VCaP (cell line): ENCODE data around the gene NUP214.
"Not testable (repeated sequence)": the region's sequence is repeated elsewhere in the genome, so short reads cannot be mapped to it uniquely, and the experiment has no call there.

ENCODE experiments used
- H3K27ac ChIP-seq: fragments of 450-650 bp; 2 replicates; pipeline ENCODE4 v1.5.1; 2017
- TF ChIP-seq, protein P1 (sequence below): fragments of 450-650 bp; conservative IDR thresholded peaks from 2 replicates; pipeline ENCODE4 v1.5.1; 2017; ENCODE audit warnings: mild to moderate bottlenecking, moderate library complexity

NUP214 gene

DNA sequence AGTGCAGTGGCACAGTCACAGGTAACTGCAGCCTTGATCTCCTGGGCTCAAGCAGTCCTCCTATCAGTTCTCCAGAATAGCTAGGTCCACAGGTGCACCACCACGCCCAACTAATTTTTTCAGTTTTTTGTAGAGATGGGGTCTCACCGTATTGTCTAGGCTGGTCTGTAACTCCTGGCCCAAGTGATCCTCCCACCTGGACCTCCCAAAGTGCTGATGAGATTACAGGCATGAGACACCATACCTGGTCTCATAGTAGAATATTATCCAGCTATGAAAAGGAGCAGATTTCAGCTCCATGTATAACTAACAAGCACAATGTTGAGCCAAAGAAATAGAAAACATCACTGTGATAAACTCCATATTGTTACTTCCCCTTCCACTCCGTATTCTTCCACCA is 81.1 kb downstream of the NUP214 start:
- no peak overlapping the region for H3K27ac ChIP-seq
- TF ChIP-seq, protein P1, sequence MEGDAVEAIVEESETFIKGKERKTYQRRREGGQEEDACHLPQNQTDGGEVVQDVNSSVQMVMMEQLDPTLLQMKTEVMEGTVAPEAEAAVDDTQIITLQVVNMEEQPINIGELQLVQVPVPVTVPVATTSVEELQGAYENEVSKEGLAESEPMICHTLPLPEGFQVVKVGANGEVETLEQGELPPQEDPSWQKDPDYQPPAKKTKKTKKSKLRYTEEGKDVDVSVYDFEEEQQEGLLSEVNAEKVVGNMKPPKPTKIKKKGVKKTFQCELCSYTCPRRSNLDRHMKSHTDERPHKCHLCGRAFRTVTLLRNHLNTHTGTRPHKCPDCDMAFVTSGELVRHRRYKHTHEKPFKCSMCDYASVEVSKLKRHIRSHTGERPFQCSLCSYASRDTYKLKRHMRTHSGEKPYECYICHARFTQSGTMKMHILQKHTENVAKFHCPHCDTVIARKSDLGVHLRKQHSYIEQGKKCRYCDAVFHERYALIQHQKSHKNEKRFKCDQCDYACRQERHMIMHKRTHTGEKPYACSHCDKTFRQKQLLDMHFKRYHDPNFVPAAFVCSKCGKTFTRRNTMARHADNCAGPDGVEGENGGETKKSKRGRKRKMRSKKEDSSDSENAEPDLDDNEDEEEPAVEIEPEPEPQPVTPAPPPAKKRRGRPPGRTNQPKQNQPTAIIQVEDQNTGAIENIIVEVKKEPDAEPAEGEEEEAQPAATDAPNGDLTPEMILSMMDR: no peak

DNA sequence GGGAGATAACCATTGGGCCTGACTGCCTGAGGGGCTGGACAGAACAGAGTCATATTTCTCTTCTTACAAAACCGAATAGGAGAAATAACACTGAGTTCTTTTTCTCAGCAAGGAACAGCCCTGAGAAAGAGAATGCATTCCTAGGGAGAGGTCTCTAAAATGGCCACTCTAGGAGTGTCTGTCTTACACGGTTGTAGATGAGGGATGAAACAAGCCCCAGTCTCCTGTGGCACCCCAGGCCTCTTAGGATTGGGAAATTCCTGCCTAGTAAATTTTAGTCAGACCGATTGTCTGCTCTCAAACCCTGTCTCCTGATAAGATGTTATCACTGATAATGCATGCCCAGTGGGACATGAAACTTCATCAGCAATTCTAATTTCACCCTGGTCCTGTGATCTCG is 86.5 kb downstream of the NUP214 start:
- H3K27ac ChIP-seq: not testable (repeated sequence)

DNA sequence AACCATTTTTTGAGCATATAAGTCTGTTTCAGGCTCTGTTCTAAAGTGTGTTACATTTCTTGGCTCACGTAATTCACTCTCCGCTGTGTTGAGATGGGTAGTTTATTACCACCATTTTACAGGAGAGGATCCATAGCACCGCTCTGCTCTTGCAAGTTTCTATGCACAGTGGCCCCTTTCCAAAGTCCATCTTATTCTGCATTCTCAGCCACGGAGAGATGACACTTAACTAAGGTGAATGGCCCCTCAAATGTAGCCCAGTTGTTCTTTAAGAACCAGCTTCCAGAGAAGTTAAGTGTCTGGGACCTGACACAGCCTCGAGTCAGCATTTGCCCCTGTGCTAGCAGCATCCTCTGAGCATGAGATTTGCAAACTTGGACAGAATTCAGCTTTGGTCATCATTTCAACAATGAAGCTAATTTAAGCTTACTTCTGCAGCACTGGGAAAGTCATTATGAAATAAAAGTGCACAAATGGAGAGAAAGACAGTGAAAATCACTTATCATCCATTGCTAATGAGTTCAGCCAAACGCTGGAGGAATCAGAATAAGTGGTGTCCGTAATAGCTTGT is 89.0 kb downstream of the NUP214 start:
- TF ChIP-seq, protein P1: no peak

DNA sequence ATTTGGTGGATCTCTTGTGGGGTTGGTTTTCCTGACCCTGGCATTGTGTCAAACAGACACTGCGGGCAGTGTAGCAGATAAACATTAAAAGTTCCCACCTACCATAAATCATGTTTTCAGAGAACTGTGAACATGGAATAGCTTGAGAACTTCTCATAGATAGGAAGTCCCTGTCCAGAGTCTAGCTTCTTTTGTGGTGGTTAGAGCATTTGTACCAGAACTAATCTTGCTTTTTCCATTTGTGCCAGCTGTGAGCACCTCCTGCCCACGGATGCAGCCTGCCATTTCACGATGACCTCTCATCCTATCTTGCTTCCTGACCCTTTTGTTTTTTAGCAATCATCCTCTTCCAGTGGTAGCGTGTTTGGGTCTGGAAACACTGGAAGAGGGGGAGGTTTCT is 89.5 kb downstream of the NUP214 start:
- H3K27ac ChIP-seq: no peak overlapping the region
- TF ChIP-seq, protein P1: no peak

More for the DNA sequence above, 89.0 kb downstream of the NUP214 start:
- no peak overlapping the region for H3K27ac ChIP-seq

DNA sequence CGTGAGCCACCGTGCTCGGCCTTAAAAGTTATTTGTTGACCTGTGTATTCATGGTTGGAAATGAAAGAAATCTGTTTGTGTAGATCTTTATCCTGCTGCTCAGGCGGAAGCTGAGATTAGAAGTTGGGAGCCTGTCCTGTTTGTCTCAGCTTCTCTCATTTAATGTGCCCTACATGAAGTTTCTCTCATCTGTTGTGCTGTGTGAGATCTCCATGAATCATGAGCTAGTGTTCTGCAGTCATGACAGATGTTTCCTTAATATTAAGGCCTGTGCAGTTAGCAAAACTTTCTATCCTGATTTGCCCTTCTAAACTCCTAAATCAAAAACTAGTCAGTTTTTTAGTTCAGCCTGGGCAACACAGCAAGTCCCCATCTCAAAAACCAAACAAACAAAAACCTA is 91.4 kb downstream of the NUP214 start:
- TF ChIP-seq, protein P1: no peak
- H3K27ac ChIP-seq: no peak overlapping the region

DNA sequence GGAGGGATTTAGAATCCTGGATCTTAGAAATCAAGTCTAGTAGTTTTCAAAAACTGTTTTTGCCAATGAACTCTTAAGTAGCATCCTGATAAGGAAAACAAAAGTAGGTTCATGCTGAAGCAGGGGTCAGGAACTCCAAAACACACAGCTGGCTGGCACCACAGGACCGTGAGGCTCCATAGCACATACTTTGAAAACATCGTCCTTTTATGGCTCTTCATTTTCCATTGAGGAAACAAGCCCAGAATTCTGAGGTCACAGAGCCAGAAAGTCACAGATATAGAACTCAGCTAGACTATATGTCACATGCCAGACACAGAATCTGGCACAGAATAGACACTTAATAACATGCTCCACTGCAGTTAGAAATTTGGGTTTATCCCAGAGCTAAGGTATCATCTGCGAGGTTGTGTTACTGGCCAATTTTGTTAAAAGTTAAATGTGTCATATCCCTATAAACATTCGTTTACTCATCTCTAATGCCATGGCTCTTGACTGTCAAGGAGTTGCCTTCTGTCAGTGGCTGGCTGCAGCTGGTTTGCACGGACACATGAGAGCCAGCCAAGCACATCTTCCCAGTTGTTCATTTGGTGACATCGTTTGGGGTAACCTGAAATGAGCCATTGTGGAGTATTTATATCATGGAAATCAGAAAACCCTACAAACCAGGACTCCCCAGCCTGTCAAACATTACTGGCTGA is 92.1 kb downstream of the NUP214 start:
- TF ChIP-seq, protein P1: no peak

DNA sequence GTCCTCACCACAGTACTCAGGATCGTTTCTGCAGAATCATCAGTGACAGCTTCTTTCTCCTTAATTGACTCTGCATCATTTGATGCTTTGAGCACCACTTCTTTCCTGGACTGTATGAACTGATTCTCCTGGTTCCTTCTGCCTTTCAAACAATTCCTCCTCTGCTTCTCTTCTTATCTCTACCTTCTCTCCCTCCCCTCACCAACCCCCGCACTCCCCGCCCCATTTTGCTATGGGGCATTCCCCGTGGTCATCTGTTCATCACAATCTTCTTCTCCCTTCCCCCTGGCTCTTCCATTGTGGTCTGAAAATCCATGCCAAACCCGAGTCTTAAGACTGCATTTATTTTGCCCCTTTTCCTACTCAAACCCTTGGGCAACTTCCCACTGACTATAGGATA is 93.0 kb downstream of the NUP214 start:
- TF ChIP-seq, protein P1: no peak

More for the DNA sequence above, 92.1 kb downstream of the NUP214 start:
- H3K27ac ChIP-seq: no peak overlapping the region

DNA sequence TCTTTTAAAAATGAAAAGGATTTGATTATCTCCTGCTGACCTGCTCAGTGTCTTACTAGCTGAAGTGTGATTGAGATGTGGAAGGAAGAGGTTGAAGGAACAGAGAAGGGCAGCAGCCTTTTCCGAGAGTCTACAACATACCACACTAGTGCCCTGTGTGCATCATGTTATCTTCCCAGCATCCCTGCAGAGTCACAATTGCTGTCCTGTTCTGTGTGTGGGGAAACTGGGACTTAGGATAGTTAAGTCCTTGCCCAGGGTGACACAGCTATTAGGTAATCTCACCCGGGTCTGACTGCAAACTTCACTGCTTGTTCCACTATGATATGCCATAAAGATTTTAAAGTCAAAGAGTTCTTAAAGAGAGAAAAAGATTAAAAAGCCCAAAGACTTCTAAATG is 95.1 kb downstream of the NUP214 start:
- TF ChIP-seq, protein P1: no peak
- no peak overlapping the region for H3K27ac ChIP-seq

More for the DNA sequence above, 93.0 kb downstream of the NUP214 start:
- no peak overlapping the region for H3K27ac ChIP-seq
